Measurements from ENCODE around the gene CCDC157. TPM values are rescaled to one million over a fixed set of nuclear protein-coding genes. Genes with fewer than 3 reads are reported as not detected.

Gene CCDC157
- total RNA-seq, 2 donors from 2014 or later: 2.9 TPM; not detected in 1

DNA sequence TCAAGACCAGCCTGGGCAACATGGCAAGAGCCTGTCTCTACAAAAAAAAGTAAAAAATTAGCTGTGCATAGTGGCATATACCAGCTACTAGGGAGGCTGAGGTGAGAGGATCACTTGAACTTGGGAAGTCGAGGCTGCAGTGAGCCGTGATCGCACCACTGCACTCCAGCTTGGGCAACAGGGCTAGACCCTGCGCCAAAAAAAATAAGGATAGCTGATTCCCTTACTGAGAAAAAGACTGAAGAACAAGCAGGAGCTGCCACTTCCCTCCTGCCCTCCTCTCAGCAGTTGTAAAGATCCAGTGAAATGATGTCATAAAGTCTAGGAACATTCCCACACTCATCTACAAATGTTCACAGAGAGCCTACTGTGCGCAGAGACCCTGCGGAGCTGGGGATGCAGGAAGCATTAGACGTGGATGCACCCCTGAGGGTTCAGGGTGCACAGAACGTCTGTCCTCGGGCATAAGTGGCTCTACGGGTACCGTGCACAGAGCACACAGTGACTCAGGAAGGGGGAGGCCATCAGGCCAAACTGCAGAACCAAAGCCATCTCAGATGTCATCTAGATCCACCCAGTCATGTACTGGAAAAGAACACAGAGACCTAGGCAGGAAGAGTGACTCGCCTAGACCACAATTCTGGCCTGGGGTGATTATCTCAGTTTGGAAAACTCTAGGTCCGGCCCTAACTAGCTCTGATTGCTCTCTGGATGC lies 51.7 kb downstream of the CCDC157 start:
- ATAC-seq (peak; percentile 69 to 97), DNase-seq (ENCODE audit: low spot score in 2 of 2) (no peak)
- peaks cover 0 to 26% of the 10 kb centered on the region in 2 donors for H3K36me3 Mint-ChIP-seq
- H3K9me3 Mint-ChIP-seq: no peaks in the 10 kb centered on the region
- H3K27ac Mint-ChIP-seq: peak overlapping the region in 1 of 2 donors; percentile 82

DNA sequence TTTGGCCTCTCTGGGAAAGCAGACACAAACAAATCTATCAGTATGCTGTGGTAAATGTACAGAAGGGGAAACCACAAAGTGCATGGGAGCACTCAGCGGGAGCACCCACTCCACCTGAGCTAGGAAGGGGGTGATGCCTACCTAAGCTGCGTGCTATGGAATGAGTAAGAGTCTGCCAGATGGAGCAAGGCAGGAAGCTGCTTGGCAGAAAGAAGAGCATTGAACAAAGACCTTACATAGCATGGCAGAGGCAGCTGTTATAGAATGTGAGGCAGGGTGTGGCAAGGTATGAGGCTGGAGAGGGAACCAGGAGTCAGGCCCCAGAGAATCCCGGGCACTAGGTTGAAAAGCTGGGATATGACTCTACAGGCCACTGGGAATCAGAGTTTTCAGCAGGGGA lies 55.0 kb downstream of the CCDC157 start:
- peak overlapping the region in 1 of 2 donors; percentile 52 for H3K27ac Mint-ChIP-seq
- peaks cover 13 to 41% of the 10 kb centered on the region in 2 donors for H3K36me3 Mint-ChIP-seq
- no peak for ATAC-seq
- DNase-seq (ENCODE audit: low spot score in 2 of 2): no peak
- H3K9me3 Mint-ChIP-seq: no peaks in the 10 kb centered on the region

DNA sequence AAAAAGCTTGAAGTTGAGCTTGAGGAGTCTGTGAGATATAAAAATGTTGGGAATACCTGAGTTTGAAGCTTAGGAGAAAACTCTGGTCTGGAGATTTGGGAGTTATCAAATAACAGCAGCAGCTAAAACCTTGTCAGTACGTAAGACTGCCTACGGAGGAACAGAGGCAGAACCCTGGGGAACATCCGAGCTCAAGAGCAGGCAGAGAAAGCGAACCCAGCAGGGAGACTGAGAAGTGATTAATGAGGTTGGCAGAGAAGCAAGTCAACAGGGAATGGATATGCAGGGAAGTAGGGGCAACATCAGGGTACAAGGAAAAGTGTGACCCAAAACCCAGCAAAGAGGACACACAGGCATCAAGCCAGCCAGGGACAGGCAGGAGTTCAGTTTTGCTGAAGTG lies 56.2 kb downstream of the CCDC157 start:
- no peaks in the 10 kb centered on the region for H3K9me3 Mint-ChIP-seq
- peaks cover 13 to 43% of the 10 kb centered on the region in 2 donors for H3K36me3 Mint-ChIP-seq
- ATAC-seq (no peak), DNase-seq (ENCODE audit: low spot score in 2 of 2) (no peak)
- H3K27ac Mint-ChIP-seq: peak overlapping the region; percentile 42 to 89

DNA sequence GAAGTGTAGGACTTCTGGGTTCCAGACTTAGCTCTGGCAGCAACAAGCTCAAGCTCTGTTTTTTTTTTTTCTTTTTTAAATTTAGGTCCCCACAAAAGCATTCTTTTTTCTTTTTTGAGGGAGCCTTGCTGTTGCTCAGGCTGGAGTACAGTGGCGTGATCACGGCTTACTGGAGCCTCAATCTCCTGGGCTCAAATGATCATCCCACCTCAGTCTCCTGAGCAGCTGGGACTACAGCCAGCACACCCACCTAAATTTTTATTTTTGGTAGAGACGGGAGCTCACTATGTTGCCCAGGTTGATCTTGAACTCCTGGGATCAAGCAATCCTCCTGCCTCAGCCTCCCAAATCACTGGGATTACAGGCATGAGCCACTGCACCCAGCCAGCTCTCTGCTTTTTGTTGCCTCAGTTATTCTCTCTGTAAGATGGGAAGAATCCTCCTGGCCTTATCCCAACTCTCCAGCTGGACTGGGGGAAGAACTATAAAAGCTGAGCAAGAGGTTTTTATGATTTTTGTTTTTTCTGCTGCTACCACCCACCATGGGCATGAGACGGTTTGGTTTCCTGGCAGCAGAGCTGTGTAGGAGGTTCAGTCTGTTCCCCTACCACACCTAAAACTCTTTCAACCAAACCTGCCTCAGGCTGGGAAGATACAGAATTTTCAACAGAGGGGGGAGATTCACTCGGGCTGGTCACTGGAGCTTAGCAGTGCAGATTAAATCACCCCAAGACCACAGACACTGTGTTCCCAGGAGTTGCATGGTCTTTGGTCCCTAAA lies 57.1 kb downstream of the CCDC157 start:
- H3K27ac Mint-ChIP-seq: peak overlapping the region; percentile 23 to 42
- ATAC-seq: peak in 1 of 2 donors; percentile 50
- no peak for DNase-seq (ENCODE audit: low spot score in 2 of 2)

DNA sequence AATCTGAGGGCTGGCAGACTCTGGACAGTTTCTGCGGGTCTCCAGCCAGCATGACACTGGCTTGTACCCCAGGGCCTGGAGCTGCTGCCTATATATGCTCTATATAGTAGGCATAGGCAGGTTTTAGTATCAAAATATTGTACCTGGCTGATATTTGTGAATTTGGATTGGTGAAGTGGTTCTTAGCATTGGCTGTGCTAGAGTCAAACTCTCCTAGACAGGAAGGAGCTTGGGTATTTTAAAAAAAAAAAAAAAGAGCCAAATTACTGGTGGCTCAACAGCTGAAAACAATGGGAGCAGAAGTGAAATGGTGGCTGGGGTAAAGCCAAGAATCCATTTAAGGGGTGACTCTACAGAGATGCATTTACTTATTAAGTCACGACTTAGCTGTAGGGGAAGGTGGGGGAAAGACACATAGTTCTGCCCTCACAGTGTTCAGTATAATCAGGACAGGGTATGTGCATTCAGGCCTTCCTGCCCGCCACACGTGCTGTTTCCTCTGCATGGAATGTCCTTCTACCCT lies 57.8 kb downstream of the CCDC157 start:
- Mint-ChIP-seq H3K27ac (peak overlapping the region; percentile 23 to 42), H3K36me3 (peaks cover 13 to 49% of the 10 kb centered on the region in 2 donors), H3K9me3 (no peaks in the 10 kb centered on the region)
- peak in 1 of 2 donors; percentile 16 for ATAC-seq
- no peak for DNase-seq (ENCODE audit: low spot score in 2 of 2)

More for the DNA sequence above, 57.1 kb downstream of the CCDC157 start:
- Mint-ChIP-seq H3K9me3 (no peaks in the 10 kb centered on the region), H3K36me3 (peaks cover 13 to 49% of the 10 kb centered on the region in 2 donors)

DNA sequence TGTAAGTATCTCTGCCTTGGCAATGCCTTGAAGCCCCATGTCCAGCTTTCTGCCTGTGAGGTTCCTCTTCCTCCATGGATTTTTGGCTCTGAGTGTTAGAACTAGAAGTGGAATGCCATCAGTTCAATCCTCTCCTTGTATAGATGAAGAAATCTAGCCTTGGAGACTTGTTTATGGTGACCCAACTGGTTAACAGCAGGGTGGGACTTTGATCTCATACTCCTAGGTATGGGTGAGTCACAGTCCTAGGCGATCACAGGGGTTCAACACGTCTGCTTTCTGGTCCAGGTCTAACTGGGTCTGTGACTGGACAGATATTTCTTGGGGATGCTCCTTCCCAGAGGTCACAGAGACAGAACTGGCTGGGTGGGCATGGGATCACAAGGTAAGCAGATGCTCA lies 59.6 kb downstream of the CCDC157 start:
- Mint-ChIP-seq H3K9me3 (no peaks in the 10 kb centered on the region), H3K27ac (peak overlapping the region in 1 of 2 donors; percentile 2), H3K36me3 (peaks cover 21 to 43% of the 10 kb centered on the region in 2 donors)
- ATAC-seq (no peak), DNase-seq (ENCODE audit: low spot score in 2 of 2) (no peak)

DNA sequence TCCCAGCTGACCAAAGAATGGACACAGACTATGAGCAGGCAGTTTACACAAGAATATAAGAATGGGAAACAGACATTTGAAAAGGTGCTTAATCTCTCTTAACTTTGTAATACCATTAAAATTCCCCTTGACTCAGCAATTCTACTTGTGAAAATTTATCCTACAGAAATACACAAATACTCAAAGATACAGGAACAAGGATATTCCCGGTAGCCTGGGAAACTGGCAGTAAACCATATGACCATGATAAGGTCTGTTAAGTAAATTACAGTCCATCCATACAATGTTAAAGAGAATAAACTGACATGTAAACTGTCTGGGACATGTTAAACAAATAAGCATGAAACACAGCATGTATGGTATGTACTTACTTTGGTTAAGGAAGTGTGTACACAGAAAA lies 60.0 kb downstream of the CCDC157 start:
- no peaks in the 10 kb centered on the region for H3K9me3 Mint-ChIP-seq
- DNase-seq (ENCODE audit: low spot score in 2 of 2) (no peak), ATAC-seq (no peak)
- H3K27ac Mint-ChIP-seq: peak overlapping the region in 1 of 2 donors; percentile 2
- H3K36me3 Mint-ChIP-seq: peaks cover 21 to 46% of the 10 kb centered on the region in 2 donors

DNA sequence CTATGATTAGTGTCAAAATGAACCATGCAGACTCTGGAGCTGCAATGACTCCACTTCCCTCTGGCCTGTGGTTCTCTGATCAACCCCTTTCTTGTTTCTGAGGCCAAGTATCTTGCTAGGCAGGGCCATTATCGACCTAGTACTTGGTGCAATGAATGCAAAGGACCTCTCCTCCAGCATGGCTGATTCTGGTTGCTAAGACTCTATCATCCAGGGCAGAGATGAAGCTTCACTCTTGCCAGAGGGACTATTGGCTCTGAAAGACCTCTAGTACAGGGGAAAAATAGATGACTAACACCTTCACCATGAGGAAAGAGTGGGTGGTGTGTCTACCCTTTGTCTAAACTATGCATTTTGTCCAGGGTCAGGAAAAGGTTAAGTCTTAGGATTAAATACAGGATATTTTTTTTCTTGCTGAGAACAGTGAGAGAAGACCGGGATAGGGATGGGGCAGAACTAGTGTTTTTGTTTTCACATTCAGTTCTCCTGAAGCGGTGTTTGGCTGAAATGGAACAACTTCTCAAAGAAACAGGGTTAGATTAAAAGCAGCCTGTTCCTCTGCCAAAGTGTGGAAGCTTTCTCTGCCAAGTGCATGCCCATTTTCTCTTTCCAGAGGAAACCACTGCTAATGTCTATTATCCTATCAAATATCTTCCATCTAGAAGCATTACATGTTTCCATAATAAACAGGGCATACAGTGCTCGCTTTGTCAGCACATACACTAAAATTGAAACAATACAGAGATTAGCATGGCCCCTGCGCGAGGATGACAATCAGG lies 63.7 kb downstream of the CCDC157 start:
- H3K27ac Mint-ChIP-seq: peak overlapping the region; percentile 18 to 85
- DNase-seq (ENCODE audit: low spot score in 2 of 2) (no peak), ATAC-seq (peak in 1 of 2 donors; percentile 8)
- H3K36me3 Mint-ChIP-seq: peaks cover 24 to 46% of the 10 kb centered on the region in 2 donors
- H3K9me3 Mint-ChIP-seq: no peaks in the 10 kb centered on the region

DNA sequence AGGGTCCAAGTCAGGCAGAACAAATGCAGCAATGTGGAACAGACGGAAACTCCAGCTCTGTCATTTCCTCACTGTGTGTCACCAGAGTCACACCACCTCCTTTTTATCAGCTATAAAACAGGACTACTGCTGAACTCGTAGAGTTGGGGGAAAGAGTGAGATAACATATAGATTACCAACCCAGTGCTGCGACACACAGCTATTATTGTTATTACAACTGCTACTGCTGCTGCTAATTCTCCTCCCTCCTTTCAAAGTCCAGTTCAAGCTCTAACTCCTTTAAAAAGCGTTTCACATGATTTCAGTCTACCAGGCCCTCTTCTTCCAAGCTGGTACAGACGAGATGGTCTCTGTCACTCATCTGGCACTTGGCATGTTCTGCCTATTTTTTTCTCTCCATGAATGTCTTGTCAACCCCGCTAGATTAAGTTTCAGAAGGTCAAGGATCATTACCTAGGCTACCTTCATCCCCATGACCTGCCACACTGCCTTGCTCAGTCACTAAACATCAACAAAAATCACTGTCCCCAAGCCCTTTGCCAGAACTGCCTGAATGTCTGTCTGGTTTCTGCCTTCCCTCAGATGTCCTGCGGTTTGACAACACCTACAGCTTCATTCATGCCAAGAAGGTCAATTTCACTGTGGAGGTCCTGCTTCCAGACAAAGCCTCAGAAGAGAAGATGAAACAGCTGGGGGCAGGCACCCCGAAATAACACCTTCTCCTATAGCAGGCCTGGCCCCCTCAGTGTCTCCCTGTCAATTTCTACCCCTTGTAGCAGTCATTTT lies 65.1 kb downstream of the CCDC157 start:
- DNase-seq (ENCODE audit: low spot score in 2 of 2) (no peak), ATAC-seq (no peak)
- H3K36me3 Mint-ChIP-seq: peaks cover 19 to 44% of the 10 kb centered on the region in 2 donors
- H3K27ac Mint-ChIP-seq: peak overlapping the region; percentile 95 to 97
- H3K9me3 Mint-ChIP-seq: no peaks in the 10 kb centered on the region

DNA sequence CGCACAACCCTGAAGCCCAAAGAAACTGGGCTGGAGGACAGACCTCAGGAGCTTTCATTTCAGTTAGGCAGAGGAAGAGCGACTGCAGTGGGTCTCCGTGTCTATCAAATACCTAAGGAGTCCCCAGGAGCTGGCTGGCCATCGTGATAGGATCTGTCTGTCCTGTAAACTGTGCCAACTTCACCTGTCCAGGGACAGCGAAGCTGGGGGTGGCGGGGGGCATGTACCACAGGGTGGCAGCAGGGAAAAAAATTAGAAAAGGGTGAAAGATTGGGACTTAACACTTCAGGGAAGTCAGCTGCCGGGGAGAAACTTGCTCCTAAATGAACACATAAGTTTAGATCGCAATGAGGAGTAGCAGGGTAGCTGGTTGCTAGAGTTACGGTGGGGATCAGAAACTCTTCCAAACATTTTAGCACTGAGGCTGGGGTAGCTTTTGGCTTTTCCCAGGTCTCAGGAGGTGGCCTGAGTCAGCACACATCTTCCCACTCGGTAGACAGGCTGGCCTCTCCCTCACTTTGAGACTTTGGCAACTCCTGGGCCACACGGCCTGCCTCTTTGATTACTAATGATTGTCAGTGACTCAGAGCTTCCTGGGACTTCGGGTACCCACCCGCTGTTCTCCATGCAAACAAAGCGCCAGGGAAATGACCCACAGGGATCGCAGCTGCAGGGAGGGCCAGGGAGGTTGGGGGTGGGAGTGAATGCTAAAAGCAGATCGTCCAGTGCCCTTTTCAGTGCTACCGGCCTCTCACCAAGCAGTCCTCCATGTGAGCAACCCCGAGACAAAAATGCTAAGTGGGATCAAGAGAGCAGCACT lies 65.9 kb downstream of the CCDC157 start:
- Mint-ChIP-seq H3K9me3 (no peaks in the 10 kb centered on the region), H3K27ac (peak overlapping the region; percentile 95 to 97), H3K36me3 (peaks cover 19 to 47% of the 10 kb centered on the region in 2 donors)
- ATAC-seq: peak in 1 of 2 donors; percentile 29
- peak; percentile 26 to 77 for DNase-seq (ENCODE audit: low spot score in 2 of 2)

DNA sequence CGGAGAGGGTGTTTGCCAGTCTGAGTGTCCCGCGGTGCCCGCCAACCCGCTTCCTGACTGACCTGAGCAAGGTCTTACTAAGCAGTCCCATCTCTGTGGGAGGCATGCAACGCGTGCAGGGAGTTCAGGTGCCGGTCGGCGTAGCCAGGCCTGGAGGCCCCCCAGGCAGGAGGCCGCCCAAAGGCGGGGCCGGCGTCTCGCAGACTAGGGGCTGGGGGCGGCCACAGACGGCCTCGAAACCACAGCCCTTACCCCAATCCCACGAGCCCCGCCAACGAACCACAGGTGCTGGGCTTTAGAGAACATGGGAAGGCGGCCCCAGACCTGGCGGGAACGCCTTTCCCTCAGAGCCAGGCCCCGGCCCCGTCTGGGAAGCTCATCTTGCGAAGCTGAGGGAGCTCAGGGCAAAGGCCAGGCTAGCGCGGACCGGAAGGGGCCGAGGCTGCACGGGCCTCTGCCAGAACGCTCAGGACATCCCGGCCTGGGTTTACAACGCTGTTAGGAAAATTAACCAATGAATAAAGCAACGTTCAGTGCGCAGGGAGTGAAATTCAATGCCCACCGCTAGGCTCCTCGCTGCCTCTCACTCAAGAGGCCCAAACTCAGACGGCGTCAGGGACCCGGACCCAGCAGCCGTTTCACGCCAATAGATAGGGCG lies 66.6 kb downstream of the CCDC157 start:
- H3K9me3 Mint-ChIP-seq: no peaks in the 10 kb centered on the region
- ATAC-seq (peak; percentile 5 to 48), DNase-seq (ENCODE audit: low spot score in 2 of 2) (peak; percentile 50 to 82)
- peak overlapping the region; percentile 95 to 98 for H3K27ac Mint-ChIP-seq
- peaks cover 19 to 43% of the 10 kb centered on the region in 2 donors for H3K36me3 Mint-ChIP-seq

DNA sequence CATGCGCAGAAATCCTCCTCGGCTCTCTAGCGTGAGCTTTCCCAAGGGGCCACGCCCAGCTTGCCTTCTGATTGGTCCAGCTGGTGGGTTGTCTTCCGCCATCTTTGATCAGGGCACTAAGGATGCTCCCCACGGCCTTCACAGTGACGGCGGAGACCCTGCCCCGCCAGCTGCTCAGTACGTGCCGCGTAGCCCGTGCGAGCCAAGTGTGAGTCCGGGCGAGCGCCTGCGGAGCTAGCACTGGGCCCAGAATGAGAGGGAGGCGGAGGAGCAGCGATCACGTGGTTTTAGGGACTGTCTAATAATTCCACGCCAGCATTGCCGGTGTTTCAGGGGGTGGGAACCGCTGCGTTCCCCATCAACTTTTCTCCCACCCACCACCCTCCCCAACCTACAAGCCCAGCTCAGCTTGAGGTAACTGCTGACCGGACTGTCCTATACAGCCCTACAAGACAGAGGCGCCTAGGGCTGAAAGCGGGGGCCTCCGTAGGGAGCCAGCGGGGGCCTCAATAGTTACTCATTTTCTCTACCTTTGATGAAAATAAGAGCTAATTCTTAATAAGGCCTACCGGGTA lies 67.2 kb downstream of the CCDC157 start:
- DNase-seq (ENCODE audit: low spot score in 2 of 2): peak; percentile 96 to 98
- Mint-ChIP-seq H3K36me3 (peaks cover 19 to 41% of the 10 kb centered on the region in 2 donors), H3K9me3 (no peaks in the 10 kb centered on the region), H3K27ac (peak overlapping the region; percentile 95 to 98)
- ATAC-seq: peak; percentile 77 to 92

DNA sequence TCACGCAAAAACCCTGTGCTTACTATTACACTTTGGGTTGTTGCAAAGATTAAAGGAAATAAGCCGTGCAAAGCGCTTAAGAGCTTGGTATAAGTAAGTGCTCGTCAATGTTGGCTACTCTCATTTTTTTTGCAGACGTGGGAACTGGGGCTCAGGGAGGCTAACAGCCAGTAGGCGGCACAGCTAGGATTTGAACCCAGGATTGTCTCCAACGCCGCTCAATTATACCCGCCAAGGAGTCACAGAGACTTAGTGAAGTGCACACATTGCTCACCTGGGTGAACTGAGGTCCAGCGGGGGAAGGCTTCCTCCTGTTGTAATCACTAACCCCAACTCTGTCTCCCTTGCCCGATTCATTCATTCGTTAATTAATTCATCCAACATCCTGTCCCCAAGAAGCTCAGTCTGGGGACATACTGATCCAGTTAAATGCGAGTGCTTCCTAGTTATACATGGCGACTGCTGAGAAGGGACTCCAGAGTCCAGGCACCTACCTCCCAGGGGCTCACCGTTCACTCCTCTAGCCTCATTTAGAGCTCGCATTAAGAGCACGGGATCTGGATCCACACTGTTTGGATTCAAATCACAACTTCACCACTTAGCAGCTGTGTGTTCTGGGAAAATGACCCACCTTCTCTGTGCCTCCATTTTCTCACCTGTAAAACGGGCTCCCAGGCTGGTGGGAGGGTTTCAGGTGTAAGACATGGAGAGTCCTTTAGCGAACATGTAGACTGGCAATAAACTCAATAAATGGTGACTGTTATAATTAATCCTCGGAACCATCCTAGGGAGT lies 67.9 kb downstream of the CCDC157 start:
- Mint-ChIP-seq H3K36me3 (peaks cover 19 to 41% of the 10 kb centered on the region in 2 donors), H3K9me3 (no peaks in the 10 kb centered on the region), H3K27ac (peak overlapping the region; percentile 90 to 95)
- DNase-seq (ENCODE audit: low spot score in 2 of 2): peak in 1 of 2 donors; percentile 28
- no peak for ATAC-seq

DNA sequence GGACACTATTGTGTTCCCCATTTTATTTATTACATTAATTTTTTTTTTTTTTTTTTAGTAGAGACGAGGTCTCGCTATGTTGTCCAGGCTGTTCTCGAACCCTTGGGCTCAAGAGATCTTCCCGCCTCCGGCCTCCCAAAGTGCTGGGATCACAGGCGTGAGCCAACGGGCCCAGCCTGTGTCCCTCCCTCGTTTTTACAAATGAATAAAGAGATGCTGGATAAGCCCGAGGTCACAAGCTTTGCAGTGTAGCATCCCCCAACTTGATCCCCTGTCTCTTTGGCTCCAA lies 68.5 kb downstream of the CCDC157 start:
- no peak for ATAC-seq
- H3K27ac Mint-ChIP-seq: peak overlapping the region; percentile 95 to 97
- no peak for DNase-seq (ENCODE audit: low spot score in 2 of 2)
- no peaks in the 10 kb centered on the region for H3K9me3 Mint-ChIP-seq
- H3K36me3 Mint-ChIP-seq: peaks cover 15 to 36% of the 10 kb centered on the region in 2 donors

Data from activated naive CD4-positive, alpha-beta T cell treated with anti-CD3 and anti-CD28 coated beads, Interleukin-2, amount 50 U/mL, for 72 hours (primary cell).